ENCODE measurements around the gene WWC2.

- TF ChIP-seq GATA3 (IDR thresholded peaks at IDR 0.05; ENCODE audit: low read depth, low read length) (no peak), GATA2 (IDR thresholded peaks at IDR 0.05; ENCODE audit: low read depth, low read length) (no peak)
Observed at GRCh38 chr4:183180096-183180495, 81.0 kb downstream of the WWC2 start.
